Adrenal gland (tissue), 5 donors: Measurements from ENCODE around the gene LAMA5.

Experiments
- POLR2A ChIP-seq, 2 donors: fragments of 450-650 bp; IDR thresholded peaks; one replicate each; pipeline ENCODE4 v1.6.1; 2017; ENCODE audit warnings: antibody characterized with exemption in 2 of 2, mild to moderate bottlenecking in 2 of 2, moderate library complexity in 1 of 2
- TF ChIP-seq, protein P1 (sequence below), 6 experiments: fragments of 450-650 bp in 4 of 6; fragments of 200-600 bp in 2 of 6; sonication (generic) in 1 of 6; IDR thresholded peaks; 1 replicate in 5 of 6; 2 replicates in 1 of 6; pipeline versions ENCODE4 v1.5.1 to v1.8.0; 2016 to 2021; ENCODE audit warnings: antibody characterized with exemption in 6 of 6, mild to moderate bottlenecking in 2 of 6, moderate library complexity in 1 of 6
- donor health status: DM: no; HTN: no; CAD: no.

DNA sequence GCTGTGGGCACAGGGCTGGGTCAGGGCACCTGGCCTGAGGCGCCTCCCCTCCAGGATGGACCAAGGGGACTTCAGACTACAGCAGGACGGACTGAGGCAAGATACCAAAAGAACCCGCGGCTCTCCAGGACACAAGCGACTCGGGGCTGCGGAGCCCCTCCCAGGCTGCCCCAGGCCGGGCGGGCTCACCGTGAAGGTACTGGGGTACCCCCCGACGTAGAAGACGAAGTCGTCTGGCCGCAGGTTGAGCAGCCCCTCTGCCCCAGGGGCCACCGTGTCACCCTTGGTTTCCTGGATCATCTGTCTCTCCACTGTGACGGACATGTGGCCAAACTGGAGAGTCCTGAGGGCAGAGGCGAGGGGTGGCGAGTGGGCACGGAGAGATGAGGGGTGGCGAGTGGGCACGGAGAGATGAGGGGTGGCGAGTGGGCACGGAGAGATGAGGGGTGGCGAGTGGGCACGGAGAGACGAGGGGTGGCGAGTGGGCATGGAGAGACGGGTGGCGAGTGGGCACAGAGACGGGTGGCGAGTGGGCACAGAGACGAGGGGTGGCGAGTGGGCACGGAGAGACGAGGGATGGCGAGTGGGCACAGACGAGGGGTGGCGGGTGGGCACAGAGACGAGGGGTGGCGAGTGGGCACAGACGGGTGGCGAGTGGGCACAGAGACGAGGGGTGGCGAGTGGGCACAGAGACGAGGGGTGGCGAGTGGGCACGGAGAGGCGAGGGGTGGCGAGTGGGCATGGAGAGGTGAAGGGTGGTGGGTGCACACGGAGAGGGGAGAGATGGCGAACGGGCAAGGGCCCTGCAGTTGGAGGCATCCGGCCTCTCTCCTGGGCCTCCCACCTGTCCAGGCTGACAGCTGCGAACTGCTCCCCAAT lies 53.4 kb downstream of the LAMA5 start:
- TF ChIP-seq, protein P1, sequence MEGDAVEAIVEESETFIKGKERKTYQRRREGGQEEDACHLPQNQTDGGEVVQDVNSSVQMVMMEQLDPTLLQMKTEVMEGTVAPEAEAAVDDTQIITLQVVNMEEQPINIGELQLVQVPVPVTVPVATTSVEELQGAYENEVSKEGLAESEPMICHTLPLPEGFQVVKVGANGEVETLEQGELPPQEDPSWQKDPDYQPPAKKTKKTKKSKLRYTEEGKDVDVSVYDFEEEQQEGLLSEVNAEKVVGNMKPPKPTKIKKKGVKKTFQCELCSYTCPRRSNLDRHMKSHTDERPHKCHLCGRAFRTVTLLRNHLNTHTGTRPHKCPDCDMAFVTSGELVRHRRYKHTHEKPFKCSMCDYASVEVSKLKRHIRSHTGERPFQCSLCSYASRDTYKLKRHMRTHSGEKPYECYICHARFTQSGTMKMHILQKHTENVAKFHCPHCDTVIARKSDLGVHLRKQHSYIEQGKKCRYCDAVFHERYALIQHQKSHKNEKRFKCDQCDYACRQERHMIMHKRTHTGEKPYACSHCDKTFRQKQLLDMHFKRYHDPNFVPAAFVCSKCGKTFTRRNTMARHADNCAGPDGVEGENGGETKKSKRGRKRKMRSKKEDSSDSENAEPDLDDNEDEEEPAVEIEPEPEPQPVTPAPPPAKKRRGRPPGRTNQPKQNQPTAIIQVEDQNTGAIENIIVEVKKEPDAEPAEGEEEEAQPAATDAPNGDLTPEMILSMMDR (IDR thresholded peaks at IDR 0.05), result no peak
- TF ChIP-seq POLR2A (IDR thresholded peaks at IDR 0.05), result no peak
